Peyer's patch (tissue), 4 donors: Measurements from ENCODE around the gene PRDM12.

Experiments
- POLR2A ChIP-seq, 2 donors: fragments of 450-650 bp; IDR thresholded peaks; one replicate each; pipeline ENCODE4 v1.5.1; 2017; ENCODE audit warnings: antibody characterized with exemption in 2 of 2, mild to moderate bottlenecking in 2 of 2, moderate library complexity in 2 of 2
- TF ChIP-seq, protein P1 (sequence below), 6 experiments: fragments of 450-650 bp in 4 of 6; fragments of 200-600 bp in 2 of 6; sonication (generic) in 1 of 6; IDR thresholded peaks; one replicate each; pipeline ENCODE4 v1.5.1; 2017 to 2019; ENCODE audit warnings: antibody characterized with exemption in 6 of 6, mild to moderate bottlenecking in 3 of 6, moderate library complexity in 1 of 6

DNA sequence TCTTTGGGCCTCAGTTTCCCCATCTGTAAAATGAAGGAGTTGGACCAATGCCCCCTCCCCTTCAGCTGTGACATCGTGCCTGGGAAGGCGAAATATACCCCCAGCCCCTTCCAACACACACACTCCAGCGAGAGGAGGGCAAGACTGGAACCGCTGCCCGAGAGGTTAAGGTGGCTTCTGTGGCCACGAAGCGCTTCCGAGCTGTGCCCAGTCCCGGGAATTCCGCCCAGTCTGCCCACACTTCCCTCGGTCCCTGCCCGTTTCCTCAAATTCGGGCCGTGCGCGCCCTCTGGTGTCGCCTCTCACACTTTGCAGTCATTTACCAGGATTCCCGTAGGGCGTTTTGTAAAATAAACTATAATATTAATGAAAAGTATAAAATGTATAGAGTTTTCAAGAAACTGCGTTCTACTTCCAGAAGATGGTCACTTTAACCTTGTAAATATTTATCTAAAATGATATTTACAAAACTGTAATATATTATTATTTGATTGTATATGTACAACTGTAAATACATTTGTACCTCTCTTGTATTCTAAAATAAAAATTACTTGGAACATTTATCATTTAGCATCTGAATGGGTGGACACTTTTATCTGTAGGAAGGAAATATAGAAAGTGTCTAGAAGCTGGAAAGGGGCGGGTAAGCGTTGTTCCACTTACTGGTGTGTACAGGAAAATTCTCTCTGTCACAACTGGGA, 18.2 kb downstream of the PRDM12 start:
- TF ChIP-seq, protein P1, sequence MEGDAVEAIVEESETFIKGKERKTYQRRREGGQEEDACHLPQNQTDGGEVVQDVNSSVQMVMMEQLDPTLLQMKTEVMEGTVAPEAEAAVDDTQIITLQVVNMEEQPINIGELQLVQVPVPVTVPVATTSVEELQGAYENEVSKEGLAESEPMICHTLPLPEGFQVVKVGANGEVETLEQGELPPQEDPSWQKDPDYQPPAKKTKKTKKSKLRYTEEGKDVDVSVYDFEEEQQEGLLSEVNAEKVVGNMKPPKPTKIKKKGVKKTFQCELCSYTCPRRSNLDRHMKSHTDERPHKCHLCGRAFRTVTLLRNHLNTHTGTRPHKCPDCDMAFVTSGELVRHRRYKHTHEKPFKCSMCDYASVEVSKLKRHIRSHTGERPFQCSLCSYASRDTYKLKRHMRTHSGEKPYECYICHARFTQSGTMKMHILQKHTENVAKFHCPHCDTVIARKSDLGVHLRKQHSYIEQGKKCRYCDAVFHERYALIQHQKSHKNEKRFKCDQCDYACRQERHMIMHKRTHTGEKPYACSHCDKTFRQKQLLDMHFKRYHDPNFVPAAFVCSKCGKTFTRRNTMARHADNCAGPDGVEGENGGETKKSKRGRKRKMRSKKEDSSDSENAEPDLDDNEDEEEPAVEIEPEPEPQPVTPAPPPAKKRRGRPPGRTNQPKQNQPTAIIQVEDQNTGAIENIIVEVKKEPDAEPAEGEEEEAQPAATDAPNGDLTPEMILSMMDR (IDR thresholded peaks at IDR 0.05) = peak; percentile 39 to 86 (median 80)
- TF ChIP-seq POLR2A (IDR thresholded peaks at IDR 0.05) = no peak
